ENCODE data around the gene IL1RAP.

IL1RAP gene

DNA sequence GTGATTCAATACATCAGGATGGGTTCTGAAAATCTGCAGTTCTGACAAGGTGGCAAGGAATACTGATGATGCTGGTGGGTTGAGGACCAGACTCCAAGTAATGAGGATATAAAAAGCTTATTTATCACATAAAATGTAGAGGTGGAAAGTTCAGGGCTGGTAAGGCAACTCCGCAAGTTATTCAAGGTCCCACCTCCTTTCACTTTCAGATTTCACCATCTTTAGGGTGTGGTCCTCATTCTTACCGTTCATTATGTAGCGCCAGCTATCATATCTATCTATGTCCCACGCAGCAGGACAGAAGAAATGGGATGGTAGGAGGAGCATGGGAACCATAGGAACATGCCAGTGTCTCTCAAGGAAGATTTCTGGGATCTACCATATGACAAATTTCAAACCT is 80.3 kb downstream of the IL1RAP start:
- H3K27ac ChIP-seq (ENCODE audit: low read depth, low read length, severe bottlenecking) = no peak overlapping the region
- H3K4me1 ChIP-seq (ENCODE audit: control insufficient read depth, insufficient read depth, low read length, poor library complexity, severe bottlenecking) = no peaks in the 10 kb centered on the region
- no peaks in the 10 kb centered on the region for H3K36me3 ChIP-seq (ENCODE audit: control insufficient read depth, insufficient read depth, low read length)
- H3K4me3 ChIP-seq (ENCODE audit: extremely low read depth, insufficient read depth, low read length, poor library complexity, severe bottlenecking) = no peak overlapping the region
- WGBS, 2 experiments (ENCODE audit: insufficient coverage in 2 of 2) = no CpG with 5 or more reads among the region's 4 CpGs
- no peaks in the 10 kb centered on the region for H3K9me3 ChIP-seq (ENCODE audit: control insufficient read depth, low read length)

DNA sequence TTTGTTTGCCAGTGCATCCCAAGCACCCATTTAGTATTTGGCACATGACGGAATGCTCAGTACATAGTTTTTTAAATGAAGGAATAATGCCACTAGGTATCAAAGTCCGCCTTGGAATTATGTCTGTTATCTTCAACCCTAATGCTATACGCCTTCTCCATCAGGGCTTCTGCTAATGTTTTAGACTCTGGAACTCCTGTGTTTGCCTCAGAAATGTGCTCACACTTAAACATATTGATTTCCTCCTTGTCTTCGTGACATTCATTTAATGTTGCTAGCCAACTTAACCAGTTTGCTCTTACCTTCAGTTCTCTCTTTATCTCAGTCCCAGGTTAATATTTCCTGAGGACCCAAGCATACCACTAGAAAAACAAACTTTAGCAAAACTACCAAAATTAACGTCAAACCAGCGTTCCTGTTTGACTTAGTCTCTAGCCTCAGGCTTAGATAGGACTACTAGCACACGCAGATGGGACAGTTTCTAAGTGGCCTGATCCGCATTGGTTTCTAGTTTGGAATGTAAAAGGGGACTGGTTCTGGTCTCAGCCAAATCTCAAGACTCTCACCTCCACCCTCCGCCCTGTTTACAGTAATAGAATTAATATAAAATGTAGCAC is 81.4 kb downstream of the IL1RAP start:
- H3K9me3 ChIP-seq (ENCODE audit: control insufficient read depth, low read length) = no peaks in the 10 kb centered on the region
- H3K36me3 ChIP-seq (ENCODE audit: control insufficient read depth, insufficient read depth, low read length) = no peaks in the 10 kb centered on the region
- no peak overlapping the region for H3K27ac ChIP-seq (ENCODE audit: low read depth, low read length, severe bottlenecking)
- 95 to 97% methylated on average over 4 to 6 of the region's 9 CpGs for WGBS, 2 experiments (ENCODE audit: insufficient coverage in 2 of 2)
- no peak overlapping the region for H3K4me3 ChIP-seq (ENCODE audit: extremely low read depth, insufficient read depth, low read length, poor library complexity, severe bottlenecking)
- H3K4me1 ChIP-seq (ENCODE audit: control insufficient read depth, insufficient read depth, low read length, poor library complexity, severe bottlenecking) = no peaks in the 10 kb centered on the region

DNA sequence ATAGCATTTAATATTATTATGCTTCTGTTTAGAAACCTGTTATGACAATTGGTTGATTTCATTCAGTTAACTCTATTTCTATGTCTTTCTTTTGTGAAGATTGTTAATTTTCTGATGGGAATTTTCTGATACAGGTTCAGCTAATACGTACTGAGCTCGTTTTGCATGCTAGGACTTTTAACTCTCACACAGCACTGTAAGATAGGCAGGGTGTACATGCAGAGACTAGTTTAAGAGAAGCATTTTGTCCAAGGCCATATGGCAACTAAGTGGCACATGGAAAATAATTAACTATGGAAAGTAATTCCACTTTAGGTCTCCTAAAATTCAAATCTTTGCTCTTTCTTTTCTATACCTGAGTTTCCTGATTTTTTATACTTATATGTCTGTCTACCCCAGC is 81.9 kb downstream of the IL1RAP start:
- H3K27ac ChIP-seq (ENCODE audit: low read depth, low read length, severe bottlenecking) = no peak overlapping the region
- H3K9me3 ChIP-seq (ENCODE audit: control insufficient read depth, low read length) = no peaks in the 10 kb centered on the region
- no peaks in the 10 kb centered on the region for H3K4me1 ChIP-seq (ENCODE audit: control insufficient read depth, insufficient read depth, low read length, poor library complexity, severe bottlenecking)
- WGBS, 2 experiments (ENCODE audit: insufficient coverage in 2 of 2) = no CpG with 5 or more reads among the region's 2 CpGs
- no peak overlapping the region for H3K4me3 ChIP-seq (ENCODE audit: extremely low read depth, insufficient read depth, low read length, poor library complexity, severe bottlenecking)
- H3K36me3 ChIP-seq (ENCODE audit: control insufficient read depth, insufficient read depth, low read length) = no peaks in the 10 kb centered on the region

DNA sequence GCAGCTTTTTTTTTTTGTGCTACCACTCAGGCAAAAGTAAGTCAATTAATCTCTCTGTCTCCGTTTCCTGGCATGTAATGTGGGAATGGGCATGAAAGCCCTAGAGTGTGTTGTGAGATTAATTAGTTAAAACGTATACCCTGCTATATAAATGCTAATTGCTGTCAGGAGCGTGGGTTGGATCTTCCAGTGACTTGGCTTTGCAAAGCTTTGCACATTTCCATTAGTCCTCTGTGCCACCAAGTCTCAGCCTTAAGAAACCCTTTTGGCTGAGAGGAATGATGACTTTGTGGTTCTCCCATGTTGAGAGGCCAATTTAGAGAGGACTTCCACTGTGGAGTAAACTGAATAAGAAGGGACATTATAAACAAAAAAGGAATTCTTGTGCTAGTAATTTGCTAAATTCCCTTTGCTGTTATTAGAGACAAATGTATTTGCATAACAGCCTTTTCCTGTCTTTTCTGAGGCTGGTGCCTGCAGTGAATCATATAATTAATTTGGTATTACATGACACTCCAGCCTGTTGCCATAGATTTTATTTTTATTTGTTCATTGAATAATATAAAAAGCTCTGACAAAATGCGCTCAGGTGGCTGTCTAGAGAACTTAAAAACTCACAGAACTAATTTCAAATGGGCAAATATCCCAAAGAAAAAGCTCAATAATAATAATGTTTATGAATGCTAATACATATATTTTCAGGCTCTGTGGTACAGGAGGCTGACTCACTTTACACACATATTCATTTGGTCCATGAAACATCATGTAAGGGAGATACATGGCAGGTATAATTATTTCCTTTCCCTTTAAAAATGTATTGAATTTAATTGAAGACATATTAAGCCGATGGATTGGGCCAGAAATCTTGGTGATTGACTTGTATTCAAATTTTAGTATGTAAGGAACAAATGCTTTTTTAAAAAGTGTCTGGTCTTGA is 82.7 kb downstream of the IL1RAP start:
- Histone ChIP-seq H3K4me1 (ENCODE audit: control insufficient read depth, insufficient read depth, low read length, poor library complexity, severe bottlenecking) (no peaks in the 10 kb centered on the region), H3K27ac (ENCODE audit: low read depth, low read length, severe bottlenecking) (no peak overlapping the region), H3K9me3 (ENCODE audit: control insufficient read depth, low read length) (no peaks in the 10 kb centered on the region), H3K4me3 (ENCODE audit: extremely low read depth, insufficient read depth, low read length, poor library complexity, severe bottlenecking) (no peak overlapping the region), H3K36me3 (ENCODE audit: control insufficient read depth, insufficient read depth, low read length) (no peaks in the 10 kb centered on the region)
- no CpG with 5 or more reads among the region's 5 CpGs for WGBS, 2 experiments (ENCODE audit: insufficient coverage in 2 of 2)

DNA sequence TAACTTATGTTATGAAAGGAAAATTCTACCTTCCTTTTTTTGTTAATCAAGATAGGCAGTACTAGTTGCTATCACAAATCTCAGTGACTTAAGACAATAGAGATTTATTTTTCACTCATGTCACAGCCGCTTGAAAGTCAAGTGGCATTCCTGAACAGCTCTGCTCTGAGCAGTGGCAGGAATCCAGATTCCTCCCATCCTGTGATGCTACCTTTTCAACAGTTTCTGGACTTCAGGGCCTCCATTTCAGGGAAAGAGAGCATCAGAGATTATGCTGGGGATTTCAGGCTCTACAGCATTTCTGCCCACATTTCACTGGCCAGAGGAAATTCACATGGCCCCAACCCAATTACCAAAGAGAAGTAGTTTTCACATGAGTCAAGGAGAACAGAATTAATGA is 83.4 kb downstream of the IL1RAP start:
- H3K9me3 ChIP-seq (ENCODE audit: control insufficient read depth, low read length) = no peaks in the 10 kb centered on the region
- no peak overlapping the region for H3K27ac ChIP-seq (ENCODE audit: low read depth, low read length, severe bottlenecking)
- H3K4me1 ChIP-seq (ENCODE audit: control insufficient read depth, insufficient read depth, low read length, poor library complexity, severe bottlenecking) = no peaks in the 10 kb centered on the region
- H3K36me3 ChIP-seq (ENCODE audit: control insufficient read depth, insufficient read depth, low read length) = no peaks in the 10 kb centered on the region
- H3K4me3 ChIP-seq (ENCODE audit: extremely low read depth, insufficient read depth, low read length, poor library complexity, severe bottlenecking) = no peak overlapping the region
- 100% methylated on average over 1 of the region's 1 CpG; no CpG with 5 or more reads in 1 of the 2 experiments for WGBS, 2 experiments (ENCODE audit: insufficient coverage in 2 of 2)

DNA sequence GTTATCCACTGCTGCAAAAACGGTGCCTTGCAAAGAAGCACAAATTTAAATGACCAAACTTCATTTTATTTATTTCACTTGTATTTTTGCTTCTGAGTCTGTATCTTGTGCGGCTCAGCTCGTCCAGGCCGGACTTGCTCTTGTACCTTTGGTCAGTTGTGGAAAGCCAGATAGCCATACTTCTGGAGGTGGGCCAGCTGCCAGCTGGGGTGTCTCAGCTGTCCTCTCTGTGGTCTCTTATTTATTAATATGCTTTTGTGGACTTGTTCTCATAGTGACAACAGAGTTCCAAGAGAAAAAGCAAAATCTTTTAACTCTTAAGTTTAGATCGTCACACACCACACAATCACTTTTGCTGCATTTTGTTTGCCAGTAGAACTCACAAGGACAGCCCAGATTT is 87.7 kb downstream of the IL1RAP start:
- 95% methylated on average over 4 of the region's 5 CpGs; no CpG with 5 or more reads in 1 of the 2 experiments for WGBS, 2 experiments (ENCODE audit: insufficient coverage in 2 of 2)

DNA sequence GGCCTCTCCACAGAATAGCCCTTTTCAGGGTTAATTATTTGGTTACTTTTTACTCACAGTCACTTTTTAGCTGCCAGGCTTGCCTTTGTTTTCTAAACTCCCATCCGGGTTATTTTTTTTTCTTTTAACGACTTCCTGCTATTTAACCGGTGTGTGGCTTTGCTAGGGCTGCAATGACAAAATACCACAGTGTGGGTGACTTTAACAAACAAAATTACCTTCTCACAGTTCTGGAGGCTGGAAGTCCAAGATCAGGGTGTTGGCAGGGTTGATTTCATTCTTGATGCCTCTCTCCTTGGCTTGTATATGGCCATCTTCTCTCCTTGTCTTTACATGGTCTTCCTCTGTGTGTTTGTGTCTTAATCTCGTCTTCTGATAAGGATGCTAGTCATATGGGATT is 91.5 kb downstream of the IL1RAP start:
- Histone ChIP-seq H3K36me3 (ENCODE audit: control insufficient read depth, insufficient read depth, low read length) (peaks cover 16% of the 10 kb centered on the region), H3K27ac (ENCODE audit: low read depth, low read length, severe bottlenecking) (no peak overlapping the region), H3K9me3 (ENCODE audit: control insufficient read depth, low read length) (peaks cover 10% of the 10 kb centered on the region), H3K4me3 (ENCODE audit: extremely low read depth, insufficient read depth, low read length, poor library complexity, severe bottlenecking) (no peak overlapping the region), H3K4me1 (ENCODE audit: control insufficient read depth, insufficient read depth, low read length, poor library complexity, severe bottlenecking) (no peaks in the 10 kb centered on the region)
- no CpG with 5 or more reads among the region's 4 CpGs for WGBS, 2 experiments (ENCODE audit: insufficient coverage in 2 of 2)

More for the DNA sequence above, 87.7 kb downstream of the IL1RAP start:
- Histone ChIP-seq H3K27ac (ENCODE audit: low read depth, low read length, severe bottlenecking) (no peak overlapping the region), H3K4me3 (ENCODE audit: extremely low read depth, insufficient read depth, low read length, poor library complexity, severe bottlenecking) (no peak overlapping the region), H3K9me3 (ENCODE audit: control insufficient read depth, low read length) (peaks cover 10% of the 10 kb centered on the region), H3K36me3 (ENCODE audit: control insufficient read depth, insufficient read depth, low read length) (peaks cover 16% of the 10 kb centered on the region), H3K4me1 (ENCODE audit: control insufficient read depth, insufficient read depth, low read length, poor library complexity, severe bottlenecking) (no peaks in the 10 kb centered on the region)

DNA sequence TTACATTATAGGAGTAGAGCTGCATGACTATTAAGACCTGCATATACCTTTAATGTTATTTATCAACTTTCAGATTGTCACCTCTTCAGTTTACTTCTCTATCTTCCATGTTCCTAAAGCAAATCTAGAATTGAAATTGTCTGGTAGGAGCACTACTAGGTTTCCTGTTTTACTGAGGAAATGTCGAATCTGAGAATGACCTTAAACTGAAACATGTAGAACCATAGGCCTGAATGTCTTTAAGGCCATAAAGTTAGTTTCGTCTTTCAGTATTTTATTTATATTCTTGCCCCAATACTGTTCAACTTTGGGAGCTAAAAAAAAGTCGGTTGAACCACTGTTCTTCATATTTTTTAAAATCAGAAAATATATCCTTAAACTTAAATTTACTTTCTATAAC is 92.7 kb downstream of the IL1RAP start:
- WGBS, 2 experiments (ENCODE audit: insufficient coverage in 2 of 2) = 92 to 100% methylated on average over 1 to 2 of the region's 3 CpGs
- H3K27ac ChIP-seq (ENCODE audit: low read depth, low read length, severe bottlenecking) = no peak overlapping the region

DNA sequence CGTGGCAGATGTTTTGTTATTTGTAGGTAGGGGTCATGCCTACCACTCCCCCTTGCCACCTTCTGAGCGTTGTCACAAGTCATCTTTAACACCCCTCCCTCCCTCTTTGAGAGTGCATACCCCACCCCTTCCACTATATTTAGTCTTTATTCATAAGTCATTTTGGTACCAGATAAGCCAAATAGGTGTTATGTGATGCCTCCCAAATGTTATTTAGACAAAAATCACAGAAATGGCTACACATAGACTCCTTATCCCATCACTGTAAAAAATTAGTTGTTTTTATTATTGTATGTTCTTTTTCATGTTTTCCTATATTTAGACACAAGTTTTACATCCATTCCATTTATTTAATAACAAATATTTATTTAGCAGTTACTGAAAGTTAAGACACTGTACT is 93.1 kb downstream of the IL1RAP start:
- Histone ChIP-seq H3K4me1 (ENCODE audit: control insufficient read depth, insufficient read depth, low read length, poor library complexity, severe bottlenecking) (no peaks in the 10 kb centered on the region), H3K36me3 (ENCODE audit: control insufficient read depth, insufficient read depth, low read length) (peaks cover 16% of the 10 kb centered on the region), H3K9me3 (ENCODE audit: control insufficient read depth, low read length) (peaks cover 10% of the 10 kb centered on the region), H3K27ac (ENCODE audit: low read depth, low read length, severe bottlenecking) (no peak overlapping the region), H3K4me3 (ENCODE audit: extremely low read depth, insufficient read depth, low read length, poor library complexity, severe bottlenecking) (no peak overlapping the region)
- WGBS, 2 experiments (ENCODE audit: insufficient coverage in 2 of 2) = no CpG with 5 or more reads among the region's 2 CpGs

More for the DNA sequence above, 92.7 kb downstream of the IL1RAP start:
- peaks cover 10% of the 10 kb centered on the region for H3K9me3 ChIP-seq (ENCODE audit: control insufficient read depth, low read length)
- no peaks in the 10 kb centered on the region for H3K4me1 ChIP-seq (ENCODE audit: control insufficient read depth, insufficient read depth, low read length, poor library complexity, severe bottlenecking)
- H3K36me3 ChIP-seq (ENCODE audit: control insufficient read depth, insufficient read depth, low read length) = peaks cover 16% of the 10 kb centered on the region
- no peak overlapping the region for H3K4me3 ChIP-seq (ENCODE audit: extremely low read depth, insufficient read depth, low read length, poor library complexity, severe bottlenecking)

DNA sequence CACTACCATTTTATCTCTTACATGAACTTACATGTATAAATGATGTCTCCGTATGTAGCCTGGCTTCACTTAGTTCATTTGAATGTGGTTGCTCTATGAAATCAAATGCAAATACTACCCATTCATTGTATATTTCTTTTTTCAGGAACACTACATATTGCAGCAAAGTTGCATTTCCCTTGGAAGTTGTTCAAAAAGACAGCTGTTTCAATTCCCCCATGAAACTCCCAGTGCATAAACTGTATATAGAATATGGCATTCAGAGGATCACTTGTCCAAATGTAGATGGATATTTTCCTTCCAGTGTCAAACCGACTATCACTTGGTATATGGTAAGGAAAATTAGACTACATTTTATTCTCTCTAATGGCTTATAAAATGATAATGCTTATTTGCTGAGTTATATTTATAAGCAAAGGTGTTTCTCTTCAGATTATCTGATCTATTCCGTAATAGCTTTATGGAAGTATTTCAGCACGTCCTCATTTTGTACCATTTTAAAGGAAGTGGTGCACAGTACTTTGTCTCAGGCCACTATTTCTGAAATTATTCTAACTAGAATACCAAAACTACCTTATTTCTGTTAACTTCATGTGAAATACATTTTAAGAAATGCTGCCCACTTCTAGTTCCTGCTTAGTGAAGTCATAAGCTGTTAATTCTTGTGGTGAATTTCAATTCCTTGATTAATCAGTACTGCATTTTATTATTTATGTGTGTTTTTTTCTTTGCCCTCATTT is 95.1 kb downstream of the IL1RAP start:
- Histone ChIP-seq H3K4me3 (ENCODE audit: extremely low read depth, insufficient read depth, low read length, poor library complexity, severe bottlenecking) (no peak overlapping the region), H3K27ac (ENCODE audit: low read depth, low read length, severe bottlenecking) (no peak overlapping the region), H3K36me3 (ENCODE audit: control insufficient read depth, insufficient read depth, low read length) (peaks cover 16% of the 10 kb centered on the region), H3K4me1 (ENCODE audit: control insufficient read depth, insufficient read depth, low read length, poor library complexity, severe bottlenecking) (no peaks in the 10 kb centered on the region), H3K9me3 (ENCODE audit: control insufficient read depth, low read length) (peaks cover 10% of the 10 kb centered on the region)
- WGBS, 2 experiments (ENCODE audit: insufficient coverage in 2 of 2) = 100% methylated on average over 1 to 2 of the region's 4 CpGs

Measured in mesodermal cell (in vitro differentiated cells).